Measurements from ENCODE around the gene HS6ST2.

DNA sequence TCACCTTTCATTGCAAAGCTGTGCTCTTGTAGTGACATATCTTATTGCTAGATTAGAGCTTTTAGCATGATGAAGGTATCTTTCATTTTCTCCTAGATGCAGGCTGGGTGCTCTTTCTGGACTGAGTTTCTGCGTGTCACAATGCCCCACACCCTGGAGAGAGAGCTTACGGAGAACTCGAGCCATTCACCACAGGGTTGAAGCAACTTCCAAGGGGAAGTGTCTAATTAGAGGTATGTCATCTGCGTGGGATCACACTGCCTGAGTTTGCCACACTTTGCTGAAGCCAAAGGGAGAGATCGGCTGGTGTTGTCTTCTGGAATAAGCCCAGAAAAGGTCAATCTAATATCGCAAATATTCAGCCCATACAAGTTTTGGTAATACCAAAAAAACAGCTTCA lies 290.3 kb downstream of the HS6ST2 start:
- no peak for TF ChIP-seq POLR2AphosphoS5 (IDR thresholded peaks at IDR 0.05; ENCODE audit: low read depth, low read length)
- TF ChIP-seq, protein P1, sequence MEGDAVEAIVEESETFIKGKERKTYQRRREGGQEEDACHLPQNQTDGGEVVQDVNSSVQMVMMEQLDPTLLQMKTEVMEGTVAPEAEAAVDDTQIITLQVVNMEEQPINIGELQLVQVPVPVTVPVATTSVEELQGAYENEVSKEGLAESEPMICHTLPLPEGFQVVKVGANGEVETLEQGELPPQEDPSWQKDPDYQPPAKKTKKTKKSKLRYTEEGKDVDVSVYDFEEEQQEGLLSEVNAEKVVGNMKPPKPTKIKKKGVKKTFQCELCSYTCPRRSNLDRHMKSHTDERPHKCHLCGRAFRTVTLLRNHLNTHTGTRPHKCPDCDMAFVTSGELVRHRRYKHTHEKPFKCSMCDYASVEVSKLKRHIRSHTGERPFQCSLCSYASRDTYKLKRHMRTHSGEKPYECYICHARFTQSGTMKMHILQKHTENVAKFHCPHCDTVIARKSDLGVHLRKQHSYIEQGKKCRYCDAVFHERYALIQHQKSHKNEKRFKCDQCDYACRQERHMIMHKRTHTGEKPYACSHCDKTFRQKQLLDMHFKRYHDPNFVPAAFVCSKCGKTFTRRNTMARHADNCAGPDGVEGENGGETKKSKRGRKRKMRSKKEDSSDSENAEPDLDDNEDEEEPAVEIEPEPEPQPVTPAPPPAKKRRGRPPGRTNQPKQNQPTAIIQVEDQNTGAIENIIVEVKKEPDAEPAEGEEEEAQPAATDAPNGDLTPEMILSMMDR (IDR thresholded peaks at IDR 0.05) = no peak
